ENCODE measurements around the gene BLCAP. TPM values are rescaled to one million over a fixed set of nuclear protein-coding genes. Genes with fewer than 3 reads are reported as not detected.

Gene BLCAP
- total and polyA plus RNA-seq, 3 experiments from 2014 or later, result 37.5 to 74.7 (median 40.9) TPM

DNA sequence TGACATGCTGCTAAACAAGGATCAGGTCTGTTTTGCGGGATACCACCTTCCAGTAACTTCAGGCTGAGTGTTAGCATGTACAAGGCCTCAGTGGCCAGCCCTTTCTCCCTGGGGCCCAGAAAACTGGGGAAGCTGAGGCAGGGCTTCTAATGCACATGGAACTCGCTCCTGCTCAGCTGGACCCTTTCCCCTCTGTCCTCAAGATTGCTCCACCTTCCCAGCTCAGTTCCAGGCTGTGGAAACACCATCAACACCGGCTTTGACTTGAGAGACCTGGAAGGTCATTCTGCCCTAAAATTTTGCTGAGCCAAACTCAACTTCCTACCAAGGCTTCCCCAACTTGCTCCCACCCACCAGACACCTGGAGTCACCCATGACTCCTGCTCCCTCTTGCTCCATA lies 4.2 kb upstream of the BLCAP start:
- Mint-ChIP-seq H3K27me3 (peaks cover 0 to 7% of the 10 kb centered on the region in 2 donors), H3K36me3 (peaks cover 0 to 10% (median 0%) of the 10 kb centered on the region in 3 donors), H3K4me1 (peaks cover 8 to 20% (median 14%) of the 10 kb centered on the region in 3 donors), H3K4me3 (peak overlapping the region in 1 of 7 donors; percentile 38), H3K27ac (no peak overlapping the region), H3K9me3 (no peaks in the 10 kb centered on the region)
- no peak overlapping the region for H3K4me3 ChIP-seq (ENCODE audit: low read length)
- H3K27ac ChIP-seq (ENCODE audit: low read depth, low read length), result no peak overlapping the region
- ChIA-PET CTCF (interaction anchor here (1.0 to 4.9 kb wide), 3 partner anchors 16 to 342 kb away, joined by 3 to 34 read pairs (median 28); no protein-coding TSS in a partner anchor), POLR2A (no interaction called here)
- no peak for DNase-seq
- H3K36me3 ChIP-seq (ENCODE audit: insufficient read depth, low read length), result no peaks in the 10 kb centered on the region
- peaks cover 9% of the 10 kb centered on the region for H3K4me1 ChIP-seq (ENCODE audit: insufficient read depth, low read length)
- H3K9me3 ChIP-seq (ENCODE audit: low read length), result no peaks in the 10 kb centered on the region
- H3K27me3 ChIP-seq (ENCODE audit: insufficient read depth, low read length, poor library complexity, severe bottlenecking), result no peaks in the 10 kb centered on the region

DNA sequence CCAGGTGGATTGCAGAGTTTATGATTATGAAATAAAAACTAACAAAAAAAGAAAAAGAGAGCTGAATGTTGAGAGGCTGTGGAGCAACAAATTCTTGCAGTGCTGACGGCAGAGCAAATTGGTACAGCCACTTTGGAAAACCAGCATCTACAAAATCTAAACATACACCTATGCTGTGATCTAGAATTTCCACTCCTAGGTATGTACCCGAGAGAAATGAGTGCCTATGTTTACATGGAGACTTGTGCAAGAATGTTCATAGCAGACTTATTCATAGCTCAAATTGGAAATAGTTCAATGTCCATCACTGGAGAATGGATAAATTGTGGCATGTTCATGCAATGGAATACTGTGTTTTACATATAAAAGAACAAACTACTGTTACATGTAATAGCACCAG lies 3.0 kb upstream of the BLCAP start:
- POLR2A ChIA-PET, result no interaction called here
- Mint-ChIP-seq H3K36me3 (peaks cover 0 to 10% (median 0%) of the 10 kb centered on the region in 3 donors), H3K4me3 (peak overlapping the region in 2 of 7 donors; percentile 14 to 55), H3K9me3 (no peaks in the 10 kb centered on the region), H3K27ac (no peak overlapping the region), H3K27me3 (peaks cover 0 to 5% of the 10 kb centered on the region in 2 donors), H3K4me1 (peaks cover 20 to 32% (median 24%) of the 10 kb centered on the region in 3 donors)
- no peak overlapping the region for H3K27ac ChIP-seq (ENCODE audit: low read depth, low read length)
- H3K36me3 ChIP-seq (ENCODE audit: insufficient read depth, low read length), result no peaks in the 10 kb centered on the region
- CTCF ChIA-PET, result interaction anchor here (1.2 to 4.2 kb wide), 2 partner anchors 140 to 335 kb away, joined by 3 to 34 read pairs; no protein-coding TSS in a partner anchor
- H3K9me3 ChIP-seq (ENCODE audit: low read length), result no peaks in the 10 kb centered on the region
- H3K27me3 ChIP-seq (ENCODE audit: insufficient read depth, low read length, poor library complexity, severe bottlenecking), result no peaks in the 10 kb centered on the region
- H3K4me1 ChIP-seq (ENCODE audit: insufficient read depth, low read length), result peaks cover 21% of the 10 kb centered on the region
- DNase-seq, result no peak
- H3K4me3 ChIP-seq (ENCODE audit: low read length), result no peak overlapping the region

DNA sequence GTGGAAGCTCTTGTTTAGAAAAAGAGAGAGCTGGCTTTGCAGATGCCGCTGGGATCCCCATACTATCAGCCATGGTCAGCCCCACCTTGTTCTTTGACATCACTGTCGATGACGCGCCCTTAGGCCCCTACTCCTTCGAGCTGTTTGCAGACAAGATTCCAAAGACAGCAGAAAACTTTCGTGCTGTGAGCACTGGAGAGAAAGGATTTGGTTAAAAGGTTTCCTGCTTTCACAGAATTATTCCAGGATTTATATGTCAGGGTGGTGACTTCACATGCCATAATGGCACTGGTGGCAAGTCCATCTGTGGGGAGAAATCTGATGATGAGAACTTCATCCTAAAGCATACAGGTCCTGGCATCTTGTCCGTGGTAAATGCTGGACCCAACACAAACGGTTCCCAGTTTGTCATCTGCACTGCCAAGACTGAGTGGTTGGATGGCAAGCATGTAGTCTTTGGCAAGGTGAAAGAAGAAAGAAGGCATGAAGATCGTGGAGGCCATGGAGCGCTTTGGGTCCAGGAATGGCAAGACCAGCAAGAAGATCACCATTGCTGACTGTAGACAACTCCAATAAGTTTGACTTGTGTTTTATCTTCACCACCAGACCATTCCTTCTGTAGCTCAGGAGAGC lies 2.4 kb upstream of the BLCAP start:
- Histone ChIP-seq H3K9me3 (ENCODE audit: low read length) (no peaks in the 10 kb centered on the region), H3K27ac (ENCODE audit: low read depth, low read length) (no peak overlapping the region), H3K4me1 (ENCODE audit: insufficient read depth, low read length) (peaks cover 27% of the 10 kb centered on the region), H3K36me3 (ENCODE audit: insufficient read depth, low read length) (no peaks in the 10 kb centered on the region), H3K27me3 (ENCODE audit: insufficient read depth, low read length, poor library complexity, severe bottlenecking) (no peaks in the 10 kb centered on the region), H3K4me3 (ENCODE audit: low read length) (no peak overlapping the region)
- peak overlapping the region in 2 of 7 donors; percentile 14 to 15 for H3K4me3 Mint-ChIP-seq
- H3K27me3 Mint-ChIP-seq, result peaks cover 0 to 3% of the 10 kb centered on the region in 2 donors
- H3K36me3 Mint-ChIP-seq, result peaks cover 0 to 10% (median 2%) of the 10 kb centered on the region in 3 donors
- H3K4me1 Mint-ChIP-seq, result peaks cover 26 to 38% (median 31%) of the 10 kb centered on the region in 3 donors
- ChIA-PET POLR2A (no interaction called here), CTCF (interaction anchor here (1.2 to 4.2 kb wide), 2 partner anchors 139 to 334 kb away, joined by 3 to 34 read pairs; no protein-coding TSS in a partner anchor)
- no peaks in the 10 kb centered on the region for H3K9me3 Mint-ChIP-seq
- peak overlapping the region in 3 of 8 donors; percentile 14 to 22 (median 17) for H3K27ac Mint-ChIP-seq
- DNase-seq, result no peak

DNA sequence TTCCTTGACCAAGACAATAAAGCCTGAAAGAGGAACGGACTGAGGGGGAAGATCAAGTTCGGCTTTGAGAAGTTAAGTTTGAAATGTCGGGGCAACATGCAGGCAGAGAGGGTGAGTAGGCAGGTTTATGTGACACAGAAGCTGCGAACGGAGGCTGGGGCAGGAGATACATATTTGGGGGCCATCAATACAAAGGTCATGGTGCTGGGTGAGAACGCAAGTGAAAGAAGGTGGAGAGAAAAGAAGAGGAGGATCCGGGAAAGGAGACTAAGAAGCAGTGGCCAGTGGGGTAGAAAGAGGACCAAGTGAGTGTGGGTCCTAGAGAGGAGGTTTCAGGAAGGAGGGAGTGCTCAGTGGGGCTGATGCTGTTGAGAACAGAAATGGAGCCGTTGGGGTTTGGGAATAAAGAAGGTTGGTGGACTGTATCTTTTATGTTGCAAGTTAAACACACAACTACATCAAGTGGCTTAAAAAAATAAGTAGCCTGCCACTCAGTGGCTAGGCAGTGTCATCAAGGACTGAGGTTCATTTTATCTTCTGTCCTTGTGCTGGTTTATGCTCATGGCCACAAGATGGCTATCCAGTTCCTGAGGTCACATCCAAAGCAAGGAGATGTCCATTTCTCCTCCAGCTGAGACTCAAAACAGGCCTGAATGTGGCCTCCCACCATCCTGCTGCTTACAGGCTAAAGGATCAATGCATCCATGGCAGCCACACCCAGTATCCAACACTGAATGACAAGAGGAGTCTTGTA lies 1.7 kb upstream of the BLCAP start:
- Mint-ChIP-seq H3K4me1 (peaks cover 33 to 45% (median 34%) of the 10 kb centered on the region in 3 donors), H3K36me3 (peaks cover 0 to 10% (median 4%) of the 10 kb centered on the region in 3 donors), H3K27ac (peak overlapping the region in 7 of 8 donors; percentile 3 to 99 (median 42)), H3K27me3 (peaks cover 0 to 6% of the 10 kb centered on the region in 2 donors), H3K9me3 (no peaks in the 10 kb centered on the region), H3K4me3 (peak overlapping the region; percentile 33 to 88 (median 54))
- ChIA-PET POLR2A (interaction anchor here (0.6 kb wide), 1 partner anchor 264 kb away, joined by 4 read pairs; no protein-coding TSS in a partner anchor), CTCF (no interaction called here)
- no peaks in the 10 kb centered on the region for H3K36me3 ChIP-seq (ENCODE audit: insufficient read depth, low read length)
- no peak for DNase-seq
- peaks cover 34% of the 10 kb centered on the region for H3K4me1 ChIP-seq (ENCODE audit: insufficient read depth, low read length)
- no peak overlapping the region for H3K4me3 ChIP-seq (ENCODE audit: low read length)
- H3K27me3 ChIP-seq (ENCODE audit: insufficient read depth, low read length, poor library complexity, severe bottlenecking), result no peaks in the 10 kb centered on the region
- H3K27ac ChIP-seq (ENCODE audit: low read depth, low read length), result no peak overlapping the region
- no peaks in the 10 kb centered on the region for H3K9me3 ChIP-seq (ENCODE audit: low read length)

DNA sequence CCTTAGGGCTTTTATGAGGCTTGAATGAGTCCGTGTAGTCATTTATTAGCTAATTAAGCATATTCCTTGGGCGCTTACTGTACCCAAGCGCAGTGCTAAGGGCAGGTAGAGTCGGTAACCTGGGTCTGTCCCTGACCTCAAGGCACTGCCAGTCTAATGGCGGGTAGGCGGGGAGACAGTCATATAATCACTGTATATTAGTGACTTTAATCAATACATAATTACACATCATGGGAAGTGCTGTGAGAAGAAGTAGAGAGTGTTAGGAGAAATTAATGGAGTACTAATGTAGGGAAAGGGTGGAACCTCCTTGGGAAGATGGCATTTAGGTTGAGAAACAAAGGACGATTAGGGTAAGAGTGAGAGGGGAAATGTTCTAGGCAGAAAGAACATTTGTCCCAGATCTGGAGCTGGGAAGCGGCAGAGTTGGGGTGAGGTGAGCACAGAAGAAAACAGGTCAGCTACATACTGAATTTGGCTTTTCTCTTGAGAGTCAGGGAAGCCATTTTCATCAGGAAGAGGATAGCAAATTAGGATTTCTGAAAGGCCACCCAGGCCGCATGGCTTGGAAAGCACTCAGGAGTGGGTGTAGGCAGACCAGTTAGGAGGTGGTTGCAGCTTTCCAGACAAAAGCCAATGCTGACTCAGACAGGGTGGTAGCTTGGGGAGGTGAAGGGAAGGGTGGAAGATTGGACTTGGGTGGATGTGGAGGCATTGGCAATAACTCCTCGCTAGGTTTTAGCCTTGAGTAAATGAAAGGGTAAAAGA lies 954 bp upstream of the BLCAP start:
- H3K36me3 ChIP-seq (ENCODE audit: insufficient read depth, low read length), result no peaks in the 10 kb centered on the region
- peak overlapping the region; percentile 70 for H3K4me3 ChIP-seq (ENCODE audit: low read length)
- H3K9me3 ChIP-seq (ENCODE audit: low read length), result no peaks in the 10 kb centered on the region
- H3K27ac ChIP-seq (ENCODE audit: low read depth, low read length), result peak overlapping the region; percentile 95
- Mint-ChIP-seq H3K27ac (peak overlapping the region; percentile 98 to 100 (median 100)), H3K4me1 (peaks cover 37 to 52% (median 41%) of the 10 kb centered on the region in 3 donors), H3K27me3 (peaks cover 0 to 6% of the 10 kb centered on the region in 2 donors), H3K9me3 (no peaks in the 10 kb centered on the region), H3K4me3 (peak overlapping the region; percentile 83 to 94 (median 87)), H3K36me3 (peaks cover 0 to 10% (median 6%) of the 10 kb centered on the region in 3 donors)
- POLR2A ChIA-PET, result interaction anchor here (0.6 kb wide), 2 partner anchors 263 to 341 kb away, joined by 3 to 4 read pairs; no protein-coding TSS in a partner anchor
- no peak for DNase-seq
- H3K4me1 ChIP-seq (ENCODE audit: insufficient read depth, low read length), result peaks cover 37% of the 10 kb centered on the region
- CTCF ChIA-PET, result no interaction called here
- H3K27me3 ChIP-seq (ENCODE audit: insufficient read depth, low read length, poor library complexity, severe bottlenecking), result no peaks in the 10 kb centered on the region

DNA sequence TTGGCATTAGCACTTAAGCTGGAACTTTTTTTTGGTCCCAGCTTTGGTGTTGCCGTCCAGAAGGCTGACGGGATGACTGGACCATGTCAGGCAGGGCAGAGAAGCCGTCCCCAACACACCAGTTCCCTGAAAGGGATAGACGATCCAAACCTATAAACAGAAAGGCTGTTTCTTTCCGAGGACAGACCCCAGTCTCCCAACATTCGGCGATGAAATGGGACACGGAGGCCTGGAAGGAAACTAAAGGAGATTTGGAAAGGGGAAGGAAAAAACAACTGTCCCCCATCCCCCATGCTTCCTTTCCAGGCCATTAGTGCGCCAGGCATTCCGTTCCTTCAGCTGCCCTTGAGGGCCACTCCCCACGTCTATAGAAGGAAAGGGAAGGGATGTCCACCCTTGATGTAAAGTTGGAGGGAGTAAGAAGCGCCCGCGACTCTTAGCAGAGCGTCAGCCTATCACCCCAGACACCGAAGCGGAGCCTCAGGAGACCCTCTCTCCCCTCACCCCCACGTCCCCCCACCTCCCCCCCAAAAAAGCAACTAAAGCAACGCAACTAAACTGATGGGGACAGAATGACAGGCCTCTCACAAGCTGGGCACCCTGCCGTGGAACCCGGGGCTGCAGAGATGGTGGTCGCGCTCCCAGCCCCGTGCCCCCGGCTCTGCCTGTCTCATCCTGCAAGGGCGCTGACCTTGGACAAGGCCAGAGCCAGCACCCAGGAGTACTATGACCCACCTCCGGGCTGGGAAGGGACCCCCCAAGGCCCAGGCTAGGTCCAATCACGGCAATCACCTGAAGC lies 638 bp downstream of the BLCAP start:
- CTCF ChIA-PET, result interaction anchor here (1.0 to 1.9 kb wide), 2 partner anchors 142 to 332 kb away, joined by 4 to 6 read pairs; no protein-coding TSS in a partner anchor
- H3K4me1 ChIP-seq (ENCODE audit: insufficient read depth, low read length), result peaks cover 41% of the 10 kb centered on the region

More for the DNA sequence above, 638 bp downstream of the BLCAP start:
- no peaks in the 10 kb centered on the region for H3K9me3 ChIP-seq (ENCODE audit: low read length)
- Mint-ChIP-seq H3K36me3 (peaks cover 0 to 14% (median 8%) of the 10 kb centered on the region in 3 donors), H3K9me3 (no peaks in the 10 kb centered on the region), H3K27me3 (peaks cover 0 to 6% of the 10 kb centered on the region in 2 donors), H3K4me1 (peaks cover 44 to 65% (median 47%) of the 10 kb centered on the region in 3 donors), H3K27ac (peak overlapping the region; percentile 98 to 100 (median 100)), H3K4me3 (peak overlapping the region; percentile 83 to 94 (median 87))
- POLR2A ChIA-PET, result interaction anchor here (0.6 to 1.1 kb wide), 3 partner anchors 332 to 483 kb away, joined by 3 to 6 read pairs (median 3); partner anchors contain the start of genes MROH8 and RPN2
- peak overlapping the region; percentile 95 for H3K27ac ChIP-seq (ENCODE audit: low read depth, low read length)
- no peaks in the 10 kb centered on the region for H3K36me3 ChIP-seq (ENCODE audit: insufficient read depth, low read length)
- peak overlapping the region; percentile 70 for H3K4me3 ChIP-seq (ENCODE audit: low read length)
- DNase-seq, result no peak
- H3K27me3 ChIP-seq (ENCODE audit: insufficient read depth, low read length, poor library complexity, severe bottlenecking), result no peaks in the 10 kb centered on the region

Data from CD8-positive, alpha-beta memory T cell (primary cell).